Fibroblast of peridontal ligament (primary cell): ENCODE measurements around the gene PLA2G3.
A peak's percentile ranks its signal among the peaks of the same experiment; 100 is the strongest.
"Not testable (repeated sequence)": the region's sequence is repeated elsewhere in the genome, so short reads cannot be mapped to it uniquely, and the experiment has no call there.

Experiments used
- DNase-seq: peaks from one replicate; pipeline ENCODE4 v3.0.0-alpha.2; 2010; ENCODE audit errors: extremely low read depth

The PLA2G3 gene

GRCh38 chr22:31099841-31100761, 40.2 kb downstream of the PLA2G3 start:
- DNase-seq = no peak

- DNase-seq = peak; percentile 36
These were observed 40.9 kb downstream of the PLA2G3 start for GRCh38 chr22:31099386-31099785.

- DNase-seq = no peak
These were observed 41.6 kb downstream of the PLA2G3 start for GRCh38 chr22:31098632-31099110.

GRCh38 chr22:31097941-31098631, 42.2 kb downstream of the PLA2G3 start:
- DNase-seq = no peak

GRCh38 chr22:31097539-31097938, 42.8 kb downstream of the PLA2G3 start:
- DNase-seq = not testable (repeated sequence)

GRCh38 chr22:31096657-31097279, 43.5 kb downstream of the PLA2G3 start:
- DNase-seq = no peak

- DNase-seq = no peak
These were observed 44.6 kb downstream of the PLA2G3 start for GRCh38 chr22:31095637-31096249.

- no peak for DNase-seq
These were observed 45.6 kb downstream of the PLA2G3 start for GRCh38 chr22:31094741-31095140.

- no peak for DNase-seq
These were observed 46.2 kb downstream of the PLA2G3 start for GRCh38 chr22:31094021-31094551.

GRCh38 chr22:31093086-31093850, 47.0 kb downstream of the PLA2G3 start:
- DNase-seq = no peak

GRCh38 chr22:31092161-31092560, 48.1 kb downstream of the PLA2G3 start:
- DNase-seq = no peak

- DNase-seq = no peak
These were observed 49.0 kb downstream of the PLA2G3 start for GRCh38 chr22:31091106-31091975.

- DNase-seq = no peak
These were observed 49.9 kb downstream of the PLA2G3 start for GRCh38 chr22:31090217-31091085.

- DNase-seq = peak; percentile 47
These were observed 50.9 kb downstream of the PLA2G3 start for GRCh38 chr22:31089160-31090100.

- DNase-seq = no peak
These were observed 51.9 kb downstream of the PLA2G3 start for GRCh38 chr22:31088233-31088986.

GRCh38 chr22:31087744-31088215, 52.5 kb downstream of the PLA2G3 start:
- no peak for DNase-seq
